Erythroblast (primary cell): ENCODE results near the gene PACC1.

Experiments
- GATA1 ChIP-seq: IDR thresholded peaks from 2 replicates; pipeline ENCODE4 v1.6.1; 2011; ENCODE audit warnings: low read depth, mild to moderate bottlenecking, control low read depth, low read length, moderate library complexity
- POLR2A ChIP-seq: IDR thresholded peaks from 2 replicates; pipeline ENCODE4 v1.6.1; 2011; ENCODE audit warnings: mild to moderate bottlenecking, low read length

DNA sequence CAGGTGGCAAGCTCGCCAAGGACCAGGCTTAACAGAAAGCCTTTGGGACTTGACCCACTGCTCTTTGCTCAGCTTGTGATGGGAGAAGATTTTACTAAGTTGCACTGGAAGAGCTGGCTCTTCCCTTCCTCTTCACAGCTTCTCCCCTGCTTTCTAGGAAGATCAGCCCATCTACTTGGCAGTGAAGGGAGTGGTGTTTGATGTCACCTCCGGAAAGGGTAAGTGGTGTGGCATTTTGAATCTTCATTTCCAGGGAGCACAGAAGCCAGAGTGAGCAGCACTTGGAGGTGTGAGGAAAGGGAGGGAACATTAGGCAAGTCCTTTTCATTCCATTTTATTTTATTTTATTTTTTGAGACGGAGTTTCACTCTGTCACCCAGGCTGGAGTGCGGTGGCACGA lies 27.7 kb upstream of the PACC1 start:
- no peak for TF ChIP-seq POLR2A
- no peak for TF ChIP-seq GATA1
